Fibroblast of skin of back (primary cell): ENCODE measurements around the gene LHX5.

Source experiments
- DNase-seq: peaks from one replicate; pipeline ENCODE4 v3.0.0-alpha.2; 2013

Gene LHX5

DNA sequence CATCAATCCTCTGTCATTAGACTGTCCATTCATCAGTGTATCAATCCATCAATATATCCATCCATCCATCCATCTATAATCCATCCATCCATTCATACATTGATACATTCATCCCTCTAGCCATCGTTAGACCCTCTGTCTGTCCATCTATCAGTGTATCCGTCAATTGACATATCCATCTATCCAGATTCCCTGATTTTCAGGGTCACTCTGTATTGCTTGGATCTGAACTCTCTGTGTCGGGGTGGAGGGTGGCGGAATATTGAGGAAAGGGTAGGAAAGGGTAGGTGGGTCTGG is 32.4 kb downstream of the LHX5 start:
- DNase-seq, result no peak

GRCh38 chr12:113438523-113439300 is 33.0 kb downstream of the LHX5 start:
- no peak for DNase-seq

- no peak for DNase-seq
Observed at GRCh38 chr12:113437729-113438100, 34.0 kb downstream of the LHX5 start.

DNA sequence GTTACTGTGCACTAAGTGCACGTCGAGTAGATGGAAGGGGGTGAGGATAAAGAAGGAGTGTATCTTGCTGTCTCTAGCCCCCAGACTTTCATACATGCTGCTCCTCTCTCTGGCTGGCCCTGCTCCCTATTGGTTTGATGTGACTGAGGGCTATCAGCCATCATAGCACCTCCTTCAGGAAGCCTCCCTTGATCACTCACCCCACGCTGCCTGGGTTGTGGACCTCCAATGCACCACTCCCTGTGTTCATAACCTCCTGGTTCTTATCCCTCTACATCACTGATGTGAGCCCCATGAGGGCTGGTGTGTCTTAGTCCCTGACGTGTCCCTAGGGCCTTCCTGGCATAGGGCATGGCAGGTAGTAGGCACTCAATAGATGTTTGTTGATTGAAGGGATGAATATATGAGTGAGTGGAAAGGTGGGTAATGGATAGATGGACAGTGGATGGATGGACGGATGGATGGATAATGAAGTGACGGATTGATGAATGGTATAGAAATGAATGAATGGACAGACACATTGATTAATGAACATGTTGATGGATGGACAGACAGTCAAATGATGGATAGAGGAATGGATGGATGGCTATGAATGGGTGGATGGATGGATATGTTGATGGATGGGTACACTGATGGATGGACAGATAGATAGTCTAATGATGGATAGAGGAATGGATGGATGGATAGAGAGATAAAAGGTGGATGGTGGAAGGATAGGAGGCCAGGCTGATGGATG is 34.5 kb downstream of the LHX5 start:
- no peak for DNase-seq

- DNase-seq, result no peak
Observed at GRCh38 chr12:113436586-113436985, 35.1 kb downstream of the LHX5 start.

DNA sequence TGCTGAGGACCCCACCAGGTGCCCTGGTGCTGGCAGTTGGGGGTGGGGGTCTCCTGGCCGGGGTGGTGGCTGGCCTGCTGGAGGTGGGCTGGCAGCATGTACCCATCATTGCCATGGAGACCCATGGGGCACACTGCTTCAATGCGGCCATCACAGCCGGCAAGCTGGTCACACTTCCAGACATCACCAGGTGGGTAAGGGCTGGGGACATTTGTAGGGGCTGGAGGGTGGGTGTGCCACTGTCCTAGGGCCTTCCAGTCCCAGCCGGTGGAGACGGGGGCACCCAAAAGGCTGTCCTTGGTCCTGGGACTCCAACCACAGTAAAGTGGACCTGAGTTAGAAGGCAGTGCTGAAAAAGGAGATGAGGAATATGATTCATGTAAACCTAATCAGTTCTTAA is 36.3 kb downstream of the LHX5 start:
- no peak for DNase-seq

DNA sequence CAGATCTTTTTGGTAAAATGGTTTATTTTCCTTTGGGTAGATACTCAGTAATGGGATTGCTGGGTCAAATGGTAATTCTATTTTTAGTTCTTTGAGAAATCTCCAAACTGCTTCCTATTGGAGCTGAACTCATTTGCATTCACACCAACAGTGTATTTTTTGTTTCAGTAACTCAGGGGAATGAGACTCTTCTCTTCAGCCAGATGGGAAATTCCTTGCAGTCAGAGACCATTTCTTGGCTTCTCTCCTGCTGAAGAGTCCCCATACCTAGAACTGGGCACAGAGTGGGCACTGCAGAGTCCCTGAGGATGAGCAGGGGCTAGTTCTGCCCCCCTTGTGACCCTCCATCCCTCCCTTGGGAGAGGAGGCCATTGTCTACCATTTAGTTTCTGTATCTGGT is 38.7 kb downstream of the LHX5 start:
- DNase-seq, result no peak

DNA sequence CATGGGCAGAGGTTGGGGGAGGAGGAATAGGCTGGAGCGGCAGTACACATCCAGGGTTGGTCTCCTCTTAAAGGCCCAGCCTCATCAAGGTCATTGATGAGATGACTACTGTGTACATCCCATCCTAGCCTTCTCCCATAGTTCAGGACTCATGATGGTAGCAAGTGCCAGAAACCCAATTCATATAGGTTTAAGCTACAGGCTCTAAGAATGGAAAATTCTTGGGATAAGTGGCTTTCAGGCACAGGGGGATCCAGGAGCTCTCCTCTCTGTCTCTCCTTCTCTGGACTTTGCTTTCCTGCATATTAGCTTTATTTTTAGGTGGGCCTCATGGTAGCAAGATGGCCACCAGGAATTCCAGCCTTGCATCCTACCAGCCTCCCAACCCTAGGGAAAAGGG is 43.2 kb downstream of the LHX5 start:
- DNase-seq, result no peak

DNA sequence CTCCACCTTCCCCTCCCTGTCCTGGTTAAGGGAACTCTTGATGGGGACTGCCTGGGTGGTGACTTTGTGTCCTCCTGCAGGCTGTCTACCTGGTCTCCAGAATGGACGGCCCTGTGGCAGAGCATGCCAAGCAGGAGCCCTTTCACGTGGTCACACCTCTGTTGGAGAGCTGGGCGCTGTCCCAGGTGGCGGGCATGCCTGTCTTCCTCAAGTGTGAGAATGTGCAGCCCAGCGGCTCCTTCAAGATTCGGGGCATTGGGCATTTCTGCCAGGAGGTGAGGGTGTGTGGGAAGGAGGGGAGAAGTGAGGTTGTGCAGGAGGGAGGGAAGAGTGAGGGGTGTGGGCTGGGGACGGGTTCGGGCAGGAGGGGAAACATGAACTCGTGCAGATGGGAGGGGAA is 43.8 kb downstream of the LHX5 start:
- DNase-seq, result no peak

DNA sequence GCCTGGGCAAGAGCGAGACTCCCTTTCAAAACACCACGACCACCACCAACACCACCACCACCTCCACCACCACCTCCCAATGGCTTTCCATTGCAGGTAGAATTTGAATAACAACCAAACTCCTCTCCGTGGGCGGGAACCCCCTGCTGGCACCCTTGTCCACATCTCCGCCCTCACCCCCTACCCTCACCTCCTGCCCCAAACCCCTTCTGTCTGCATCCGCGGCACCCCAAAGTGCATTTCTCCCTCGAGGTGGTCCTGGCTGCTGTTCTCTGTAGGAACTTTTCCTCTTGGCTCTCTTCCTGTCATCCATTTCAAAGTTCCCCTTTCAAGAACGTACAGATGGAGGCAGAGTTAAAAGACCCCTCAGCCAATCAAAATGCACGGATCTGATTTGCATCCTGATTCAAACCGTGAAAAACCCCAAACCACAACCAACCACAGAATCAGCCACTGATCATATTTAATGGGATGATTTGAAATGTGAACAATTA is 45.7 kb downstream of the LHX5 start:
- no peak for DNase-seq

DNA sequence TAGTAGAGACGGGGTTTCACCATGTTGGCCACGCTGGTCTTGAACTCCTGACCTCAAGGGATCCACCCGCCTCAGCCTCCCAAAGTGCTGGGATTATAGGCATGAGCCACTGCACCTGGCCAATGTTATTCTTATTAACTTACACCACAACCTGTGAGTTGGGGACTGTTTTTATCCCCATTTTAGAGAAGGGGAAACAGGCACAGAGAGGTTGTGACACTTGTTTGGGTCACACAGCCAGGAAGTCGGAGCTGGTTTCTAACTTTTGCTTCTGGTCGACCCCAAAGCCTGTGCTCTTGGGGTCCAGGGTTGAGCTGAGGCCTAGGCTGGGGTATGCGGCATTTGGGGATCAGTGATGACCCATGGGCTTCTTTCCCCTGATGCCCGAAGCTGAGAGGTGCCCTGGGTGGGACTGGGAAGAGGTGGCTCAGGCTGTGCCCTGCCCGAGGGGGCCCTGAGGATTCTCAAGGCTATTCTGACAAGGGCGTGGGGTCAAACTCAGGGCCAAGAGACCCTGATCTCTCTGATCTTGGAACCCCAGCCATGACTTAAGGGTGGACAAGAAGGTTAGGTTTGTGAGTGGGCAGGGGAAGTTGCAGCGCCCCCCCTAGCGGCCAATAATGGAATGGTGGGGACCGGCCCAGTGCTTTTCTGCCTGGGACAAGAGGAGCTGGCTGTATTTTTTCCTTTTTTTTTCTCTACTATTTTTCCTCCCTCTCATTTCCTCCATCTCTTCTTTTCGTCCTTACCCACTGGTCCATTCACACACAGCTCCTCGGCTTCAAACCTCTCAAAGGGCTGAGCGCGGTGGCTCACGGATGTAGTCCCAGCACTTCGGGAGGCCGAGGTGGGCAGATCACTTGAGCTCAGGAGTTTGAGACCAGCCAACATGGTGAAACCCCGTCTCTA is 46.5 kb downstream of the LHX5 start:
- DNase-seq, result peak; percentile 44

DNA sequence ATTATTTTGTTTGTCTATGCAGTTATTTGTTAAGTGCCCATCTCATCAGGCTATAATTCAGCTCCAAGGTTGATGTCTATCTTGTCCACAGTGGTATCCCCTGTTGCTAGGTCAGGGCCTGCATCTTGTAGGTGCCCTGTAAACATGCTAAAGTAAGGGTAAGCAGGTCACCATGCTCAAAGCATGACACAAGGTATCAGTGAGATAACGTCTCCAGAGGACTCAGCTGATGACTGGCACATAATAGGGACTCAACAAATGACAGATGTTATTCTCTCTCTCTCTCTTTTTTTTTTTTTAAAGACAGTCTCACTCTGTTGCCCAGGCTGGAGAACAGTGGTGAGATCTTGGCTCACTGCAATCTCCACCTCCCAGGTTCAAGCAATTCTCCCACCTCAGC is 47.2 kb downstream of the LHX5 start:
- DNase-seq, result no peak

DNA sequence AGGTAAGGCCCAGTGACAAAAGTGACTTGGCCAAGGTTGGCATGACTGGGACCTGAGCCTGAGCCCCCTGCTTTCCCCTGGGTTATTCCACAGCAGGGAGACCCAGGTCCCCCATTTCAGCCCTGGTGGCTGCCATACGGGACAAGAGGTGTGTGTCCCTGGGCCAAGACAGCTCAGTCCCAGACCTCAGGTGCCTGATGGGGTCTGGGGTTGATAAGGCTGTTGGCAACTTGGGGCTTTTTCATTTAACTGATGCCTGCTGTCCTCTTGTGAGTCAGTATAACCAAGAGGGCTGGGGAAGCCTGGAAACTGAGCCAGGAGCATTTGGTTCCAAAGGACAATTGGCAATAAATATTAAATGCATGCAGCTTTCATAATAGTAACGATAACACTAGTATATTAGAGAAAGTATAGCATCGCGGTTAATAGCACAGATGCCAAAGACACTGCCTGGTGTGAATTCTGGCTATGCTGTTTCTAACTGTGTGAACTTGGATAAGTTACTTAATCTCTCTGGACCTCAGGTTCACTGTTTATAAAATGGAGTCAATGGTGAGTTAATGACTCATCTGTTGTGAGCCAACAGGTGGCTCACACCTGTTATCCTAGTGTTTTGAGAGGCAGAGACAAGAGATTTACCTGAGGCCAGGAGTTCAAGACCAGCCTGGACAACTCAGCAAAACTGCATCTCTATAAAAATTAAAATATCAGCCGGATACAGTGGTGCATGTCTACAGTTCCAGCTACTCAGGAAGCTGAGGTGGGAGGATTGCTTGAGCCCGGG is 48.6 kb downstream of the LHX5 start:
- DNase-seq, result no peak

- peak; percentile 88 for DNase-seq
Observed at GRCh38 chr12:113422030-113422885, 49.4 kb downstream of the LHX5 start, which contains the start of gene SDSL. Gene SDSL (plus strand): TSS chr12:113422380. CDS start chr12:113427983, 5,603 bp downstream.

DNA sequence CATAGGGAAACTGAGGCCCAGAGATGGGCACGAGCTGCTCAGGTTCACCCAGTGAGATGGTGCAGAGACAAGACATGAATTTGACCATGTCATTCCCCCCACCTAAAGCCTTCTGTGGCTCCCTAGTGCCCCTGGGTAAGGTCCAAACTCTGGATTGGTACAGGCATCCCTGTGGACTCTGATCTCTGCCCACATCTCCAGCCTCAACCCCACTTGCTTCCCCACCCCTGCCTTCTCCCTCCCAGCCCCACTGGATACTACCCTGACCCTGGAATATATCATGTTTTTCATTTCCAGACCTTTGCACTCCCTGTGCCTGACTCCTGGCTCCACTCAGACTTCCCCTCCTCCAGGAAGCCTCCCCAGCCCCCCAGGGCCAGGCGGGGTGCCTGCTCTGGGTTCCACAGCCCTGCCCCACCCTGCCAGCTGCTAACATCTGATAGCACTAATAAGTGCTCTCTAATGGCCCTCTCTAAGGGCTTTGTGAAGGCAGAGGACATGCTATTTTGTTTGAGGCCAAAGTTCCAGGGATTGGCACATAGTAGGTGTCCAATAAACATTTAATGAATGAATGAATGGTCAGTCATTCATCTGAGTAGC is 50.6 kb downstream of the LHX5 start:
- DNase-seq, result no peak

DNA sequence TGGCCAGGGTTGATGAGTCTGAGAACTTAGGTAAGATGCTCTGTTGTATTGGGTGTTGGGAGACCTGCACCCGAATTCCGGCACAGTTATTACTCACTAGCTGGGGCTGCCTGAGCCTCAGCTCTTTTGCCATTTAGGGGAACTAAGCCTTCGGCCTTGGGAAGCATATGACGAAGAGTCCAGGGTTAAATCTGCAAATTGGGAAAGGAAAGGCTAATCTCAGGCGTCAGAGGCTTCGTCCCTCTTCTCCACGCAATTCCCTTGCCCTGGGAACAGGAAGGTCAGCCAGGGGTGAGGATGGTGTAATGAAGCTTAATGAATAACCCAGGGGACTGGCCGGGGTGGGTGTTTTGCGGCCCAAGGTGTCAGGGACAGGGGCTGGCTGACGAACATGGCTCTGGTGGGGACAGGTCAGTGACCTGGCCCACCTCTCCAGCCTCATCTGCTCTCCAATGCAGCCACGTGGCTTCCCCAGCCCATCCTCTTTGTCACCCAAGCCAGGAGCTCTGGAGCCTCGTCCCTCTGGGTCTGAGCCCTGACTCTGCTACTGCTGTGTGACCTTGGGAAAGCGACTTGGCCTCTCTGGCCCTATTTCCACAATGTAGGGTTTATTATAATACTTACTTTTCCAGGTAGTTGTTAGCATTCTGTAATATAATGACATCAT is 53.3 kb downstream of the LHX5 start:
- DNase-seq, result no peak

DNA sequence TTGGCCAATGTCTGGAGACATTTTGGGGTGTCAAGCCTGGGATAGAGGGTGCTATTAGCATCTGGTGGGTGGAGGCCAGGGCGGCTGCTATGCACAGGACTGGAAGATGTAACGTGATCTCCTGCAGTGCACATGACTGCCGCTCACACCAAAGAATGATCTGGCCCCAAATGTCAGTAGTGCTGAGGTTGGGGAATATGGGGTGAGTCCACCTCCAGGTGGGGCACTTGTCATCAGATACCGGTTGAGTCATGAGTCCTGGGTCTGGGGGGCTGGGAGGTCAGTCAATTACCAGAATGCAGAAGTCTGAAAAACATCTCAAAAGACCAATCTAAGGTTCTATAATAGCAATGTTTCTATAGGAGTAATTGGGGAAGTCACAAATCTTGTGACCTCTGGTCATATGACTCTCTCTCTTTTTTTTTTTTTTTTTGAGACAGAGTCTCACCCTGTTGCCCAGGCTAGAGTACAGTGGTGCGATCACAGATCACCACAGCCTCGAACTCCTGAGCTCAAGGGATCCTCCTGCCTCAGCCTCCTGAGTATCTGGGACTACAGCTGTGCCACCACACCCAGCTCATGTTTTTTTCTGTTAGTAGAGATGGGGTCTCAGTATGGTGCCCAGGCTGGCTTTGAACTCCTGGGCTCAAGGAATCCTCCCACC is 55.4 kb downstream of the LHX5 start:
- no peak for DNase-seq

DNA sequence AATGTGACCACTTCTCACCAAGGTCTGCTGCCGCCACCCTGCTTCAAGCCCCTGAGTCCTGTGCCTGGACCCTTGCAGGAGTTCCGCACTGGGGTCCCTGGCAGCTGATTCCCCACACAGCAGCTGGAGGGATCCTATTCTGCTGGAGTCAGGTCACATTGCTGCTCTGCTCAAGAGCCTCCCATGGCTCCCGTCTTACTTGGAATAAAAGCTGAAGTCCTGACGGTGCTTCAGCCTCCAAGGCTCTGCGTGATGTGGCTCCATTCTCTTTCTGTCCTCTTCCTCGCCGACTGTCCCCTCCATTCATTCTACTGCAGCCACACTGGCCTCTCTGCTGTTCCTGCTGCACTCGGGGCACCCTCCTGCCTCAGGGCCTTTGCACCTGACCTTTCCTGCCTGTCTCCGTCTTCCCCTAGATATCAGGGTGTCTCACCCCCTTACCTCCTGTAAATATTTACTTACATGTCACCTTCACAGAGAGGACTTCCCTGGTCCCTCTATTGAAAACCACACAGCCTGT is 57.1 kb downstream of the LHX5 start:
- DNase-seq, result no peak

- DNase-seq, result peak; percentile 60
Observed at GRCh38 chr12:113413488-113413939, 58.2 kb downstream of the LHX5 start.
